Activated T-helper 1 cell treated with Interleukin-2 at 50 U/mL for 16 hours (primary cell): ENCODE data around the gene C5.
"Not testable (repeated sequence)": the region's sequence is repeated elsewhere in the genome, so short reads cannot be mapped to it uniquely, and the experiment has no call there.

Source experiments
- DNase-seq: peaks from one replicate; pipeline ENCODE4 v3.0.0-alpha.2; 2020; ENCODE audit warnings: low read depth

Gene C5

GRCh38 chr9:121050128-121050988 is at the start of gene C5:
Gene C5 (minus strand): TSS chr9:121050275. CDS start chr9:121050246, 29 bp downstream.
- no peak for DNase-seq

- DNase-seq = no peak
Observed at GRCh38 chr9:121098567-121099198, 48.6 kb upstream of the C5 start.

GRCh38 chr9:121095057-121095456 is 45.0 kb upstream of the C5 start:
- no peak for DNase-seq

GRCh38 chr9:121090743-121091142 is 40.7 kb upstream of the C5 start:
- DNase-seq = not testable (repeated sequence)

- no peak for DNase-seq
Observed at GRCh38 chr9:121088576-121088975, 38.5 kb upstream of the C5 start.

- no peak for DNase-seq
Observed at GRCh38 chr9:121085661-121086060, 35.6 kb upstream of the C5 start.

GRCh38 chr9:121082075-121082474 is 32.0 kb upstream of the C5 start:
- no peak for DNase-seq

GRCh38 chr9:121075251-121076036 is 25.4 kb upstream of the C5 start:
- DNase-seq = no peak

GRCh38 chr9:121074370-121075250 is 24.5 kb upstream of the C5 start, which contains the start of gene CNTRL:
Gene CNTRL (plus strand): TSS chr9:121074955. CDS start chr9:121088327, 13,372 bp downstream.
- DNase-seq = peak; percentile 72

GRCh38 chr9:121073038-121073437 is 23.0 kb upstream of the C5 start:
- no peak for DNase-seq

- no peak for DNase-seq
Observed at GRCh38 chr9:121071756-121072421, 21.8 kb upstream of the C5 start.

- no peak for DNase-seq
Observed at GRCh38 chr9:121071370-121071755, 21.3 kb upstream of the C5 start.

- DNase-seq = no peak
Observed at GRCh38 chr9:121069396-121069795, 19.3 kb upstream of the C5 start.

GRCh38 chr9:121067640-121068039 is 17.6 kb upstream of the C5 start:
- DNase-seq = no peak

GRCh38 chr9:121066850-121067249 is 16.8 kb upstream of the C5 start:
- DNase-seq = no peak

GRCh38 chr9:121059998-121060636 is 10.0 kb upstream of the C5 start:
- no peak for DNase-seq

GRCh38 chr9:121059513-121059912 is 9.4 kb upstream of the C5 start:
- no peak for DNase-seq

- no peak for DNase-seq
Observed at GRCh38 chr9:121057821-121058220, 7.7 kb upstream of the C5 start.

- no peak for DNase-seq
Observed at GRCh38 chr9:121055642-121056143, 5.6 kb upstream of the C5 start.

GRCh38 chr9:121053544-121053943 is 3.5 kb upstream of the C5 start:
- no peak for DNase-seq
